ENCODE measurements around the gene ZNF750. TPM values are rescaled to one million over a fixed set of nuclear protein-coding genes. Genes with fewer than 3 reads are reported as not detected.

ZNF750 gene
- total RNA-seq, 4 donors from 2014 or later: not detected

- intact Hi-C loops (cut with DNase I; ENCODE audit: low total_unique reads) (no loop called here), in situ Hi-C loops (cut with MboI; ENCODE audit: low pct_ligation_motif_present in 1 of 4, low pct_unique_long_range_greater_than_20kb in 1 of 4, low sequenced_read_pairs in 3 of 4) (no loop called here)
- no peaks in the 10 kb centered on the region for H3K4me1 ChIP-seq
- peaks cover 0 to 8% of the 10 kb centered on the region in 2 donors for H3K9me3 ChIP-seq
- H3K27ac ChIP-seq: no peak overlapping the region
- TF ChIP-seq EP300 (IDR thresholded peaks at IDR 0.05; ENCODE audit: low read depth): no peak
- no peak for TF ChIP-seq POLR2AphosphoS5 (IDR thresholded peaks at IDR 0.05)
- TF ChIP-seq CTCF (IDR thresholded peaks at IDR 0.05): peak in 1 of 5 experiments; percentile 13
- TF ChIP-seq POLR2A (IDR thresholded peaks at IDR 0.05): no peak
- H3K4me3 ChIP-seq: no peak overlapping the region
- DNase-seq: no peak
- 81% methylated on average over 5 of the region's 5 CpGs; no CpG with 5 or more reads in 1 of the 2 donors for WGBS, 2 donors (ENCODE audit: low coverage in 1 of 2)
- no peaks in the 10 kb centered on the region for H3K27me3 ChIP-seq
- H3K36me3 ChIP-seq: peaks cover 0 to 7% (median 0%) of the 10 kb centered on the region in 4 donors
These were observed 16.8 kb downstream of the ZNF750 start for GRCh38 chr17:82823004-82823403.

GRCh38 chr17:82822281-82822680 lies 17.5 kb downstream of the ZNF750 start:
- H3K36me3 ChIP-seq: peaks cover 0 to 7% (median 0%) of the 10 kb centered on the region in 4 donors
- peaks cover 0 to 8% of the 10 kb centered on the region in 2 donors for H3K9me3 ChIP-seq
- no peaks in the 10 kb centered on the region for H3K27me3 ChIP-seq
- WGBS, 2 donors (ENCODE audit: low coverage in 1 of 2): 91 to 94% methylated on average over 13 to 16 of the region's 16 CpGs
- H3K4me1 ChIP-seq: no peaks in the 10 kb centered on the region
- in situ Hi-C loops (cut with MboI; ENCODE audit: low pct_ligation_motif_present in 1 of 4, low pct_unique_long_range_greater_than_20kb in 1 of 4, low sequenced_read_pairs in 3 of 4): no loop called here
- no peak overlapping the region for H3K27ac ChIP-seq
- no peak for DNase-seq
- intact Hi-C loops (cut with DNase I; ENCODE audit: low total_unique reads): no loop called here
- TF ChIP-seq EP300 (IDR thresholded peaks at IDR 0.05; ENCODE audit: low read depth) (no peak), CTCF (IDR thresholded peaks at IDR 0.05) (no peak), POLR2A (IDR thresholded peaks at IDR 0.05) (no peak), POLR2AphosphoS5 (IDR thresholded peaks at IDR 0.05) (no peak)
- no peak overlapping the region for H3K4me3 ChIP-seq

- H3K27me3 ChIP-seq: no peaks in the 10 kb centered on the region
- no peak for TF ChIP-seq EP300 (IDR thresholded peaks at IDR 0.05; ENCODE audit: low read depth)
- H3K9me3 ChIP-seq: peaks cover 0 to 8% of the 10 kb centered on the region in 2 donors
- in situ Hi-C loops (cut with MboI; ENCODE audit: low pct_ligation_motif_present in 1 of 4, low pct_unique_long_range_greater_than_20kb in 1 of 4, low sequenced_read_pairs in 3 of 4) (no loop called here), intact Hi-C loops (cut with DNase I; ENCODE audit: low total_unique reads) (no loop called here)
- no peak for DNase-seq
- no peaks in the 10 kb centered on the region for H3K4me1 ChIP-seq
- no peak overlapping the region for H3K27ac ChIP-seq
- H3K36me3 ChIP-seq: peaks cover 0 to 7% (median 0%) of the 10 kb centered on the region in 4 donors
- 85 to 92% methylated on average over 2 of the region's 2 CpGs for WGBS, 2 donors (ENCODE audit: low coverage in 1 of 2)
- no peak overlapping the region for H3K4me3 ChIP-seq
These were observed 18.3 kb downstream of the ZNF750 start for GRCh38 chr17:82821554-82821953.

- intact Hi-C loops (cut with DNase I; ENCODE audit: low total_unique reads) (no loop called here), in situ Hi-C loops (cut with MboI; ENCODE audit: low pct_ligation_motif_present in 1 of 4, low pct_unique_long_range_greater_than_20kb in 1 of 4, low sequenced_read_pairs in 3 of 4) (no loop called here)
- TF ChIP-seq POLR2AphosphoS5 (IDR thresholded peaks at IDR 0.05) (no peak), EP300 (IDR thresholded peaks at IDR 0.05; ENCODE audit: low read depth) (no peak), CTCF (IDR thresholded peaks at IDR 0.05) (no peak), POLR2A (IDR thresholded peaks at IDR 0.05) (no peak)
- Histone ChIP-seq H3K27me3 (no peaks in the 10 kb centered on the region), H3K4me3 (no peak overlapping the region), H3K27ac (no peak overlapping the region), H3K36me3 (peaks cover 0 to 7% (median 0%) of the 10 kb centered on the region in 4 donors), H3K9me3 (peaks cover 0 to 8% of the 10 kb centered on the region in 2 donors), H3K4me1 (peaks cover 0 to 8% (median 3%) of the 10 kb centered on the region in 4 donors)
- DNase-seq: no peak
- WGBS, 2 donors (ENCODE audit: low coverage in 1 of 2): 90 to 94% methylated on average over 2 to 5 of the region's 5 CpGs
These were observed 19.3 kb downstream of the ZNF750 start for GRCh38 chr17:82820278-82821251.

All from transverse colon (tissue), 4 donors.